GM12801 (cell line): ENCODE results near the gene DYNC2I2.

Experiments used
- TF ChIP-seq, protein P1 (sequence below): IDR thresholded peaks from one replicate; pipeline ENCODE4 v1.5.1; 2011; ENCODE audit warnings: control low read depth; ENCODE audit not compliant: insufficient read length; ENCODE audit errors: extremely low read depth

Gene DYNC2I2

GRCh38 chr9:128702445-128702948, 45.9 kb upstream of the DYNC2I2 start, which contains the start of gene PKN3:
Gene PKN3, plus strand, starts transcription at chr9:128702503. Its CDS starts 413 bp downstream, at chr9:128702916.
- TF ChIP-seq, protein P1, sequence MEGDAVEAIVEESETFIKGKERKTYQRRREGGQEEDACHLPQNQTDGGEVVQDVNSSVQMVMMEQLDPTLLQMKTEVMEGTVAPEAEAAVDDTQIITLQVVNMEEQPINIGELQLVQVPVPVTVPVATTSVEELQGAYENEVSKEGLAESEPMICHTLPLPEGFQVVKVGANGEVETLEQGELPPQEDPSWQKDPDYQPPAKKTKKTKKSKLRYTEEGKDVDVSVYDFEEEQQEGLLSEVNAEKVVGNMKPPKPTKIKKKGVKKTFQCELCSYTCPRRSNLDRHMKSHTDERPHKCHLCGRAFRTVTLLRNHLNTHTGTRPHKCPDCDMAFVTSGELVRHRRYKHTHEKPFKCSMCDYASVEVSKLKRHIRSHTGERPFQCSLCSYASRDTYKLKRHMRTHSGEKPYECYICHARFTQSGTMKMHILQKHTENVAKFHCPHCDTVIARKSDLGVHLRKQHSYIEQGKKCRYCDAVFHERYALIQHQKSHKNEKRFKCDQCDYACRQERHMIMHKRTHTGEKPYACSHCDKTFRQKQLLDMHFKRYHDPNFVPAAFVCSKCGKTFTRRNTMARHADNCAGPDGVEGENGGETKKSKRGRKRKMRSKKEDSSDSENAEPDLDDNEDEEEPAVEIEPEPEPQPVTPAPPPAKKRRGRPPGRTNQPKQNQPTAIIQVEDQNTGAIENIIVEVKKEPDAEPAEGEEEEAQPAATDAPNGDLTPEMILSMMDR: no peak

GRCh38 chr9:128701227-128701854, 44.7 kb upstream of the DYNC2I2 start:
- TF ChIP-seq, protein P1: no peak

DNA sequence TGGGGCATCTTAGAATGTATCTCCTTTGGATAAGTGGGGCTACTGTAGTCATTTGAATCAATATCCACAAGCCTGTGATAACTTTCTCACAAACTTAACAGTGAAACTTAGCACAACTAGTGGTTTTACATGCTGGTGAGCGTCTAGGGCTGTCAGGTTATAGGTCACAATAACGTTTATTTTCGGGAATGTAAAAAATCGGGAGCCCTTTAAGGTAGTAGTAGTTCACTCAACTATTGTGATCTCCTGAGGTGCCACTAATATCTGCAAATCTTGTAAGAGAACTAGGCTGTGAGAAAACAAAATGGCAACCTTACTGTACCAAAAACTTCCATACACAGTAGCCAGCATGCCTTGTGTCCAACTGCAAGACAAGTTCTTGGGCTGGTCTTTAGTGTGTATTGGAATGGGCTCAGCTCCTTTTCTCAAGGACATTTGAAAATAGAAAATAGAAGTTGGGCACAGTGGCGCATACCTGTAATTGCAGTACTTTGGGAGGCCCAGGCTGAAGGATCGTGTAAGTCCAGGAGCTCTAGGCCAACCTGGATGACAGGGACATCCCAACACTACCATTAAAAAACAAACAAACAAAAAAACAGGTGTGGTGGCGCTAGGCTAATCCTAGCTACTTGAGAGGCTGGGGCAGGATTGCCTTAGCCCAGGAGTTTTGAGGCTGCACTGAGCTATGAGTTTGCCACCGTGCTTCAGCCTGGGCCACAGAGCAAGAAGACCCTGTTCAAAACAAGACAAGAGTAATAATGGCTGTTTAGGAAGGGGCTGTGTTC, 40.5 kb upstream of the DYNC2I2 start:
- TF ChIP-seq, protein P1: no peak

GRCh38 chr9:128694344-128694743, 37.7 kb upstream of the DYNC2I2 start:
- TF ChIP-seq, protein P1: no peak

DNA sequence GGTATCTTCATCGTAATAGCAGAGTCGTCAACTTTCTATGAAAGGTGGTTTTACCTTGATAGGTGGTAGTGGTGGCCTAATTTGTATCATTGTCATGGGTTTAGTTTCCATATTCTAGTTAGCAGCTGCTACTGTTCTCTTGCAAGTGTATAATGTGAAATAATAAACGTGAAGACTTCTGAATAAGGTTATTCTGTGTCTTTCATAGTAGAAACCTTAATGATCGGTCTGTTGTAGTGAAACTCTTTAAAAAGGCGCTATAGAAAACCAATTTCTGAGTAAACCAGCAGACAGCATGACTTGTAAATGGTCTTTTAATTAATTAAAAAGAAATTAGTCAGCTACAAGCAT, 34.0 kb upstream of the DYNC2I2 start:
- TF ChIP-seq, protein P1: no peak

GRCh38 chr9:128689820-128690683, 33.4 kb upstream of the DYNC2I2 start:
- TF ChIP-seq, protein P1: no peak

GRCh38 chr9:128689293-128689774, 32.7 kb upstream of the DYNC2I2 start:
- TF ChIP-seq, protein P1: no peak
